KOPT-K1 (cell line): Measurements from ENCODE around the gene COL9A2.

ENCODE experiments used
- H3K27ac ChIP-seq: fragments of 200-600 bp; sonication (generic); 2 replicates; pipeline ENCODE4 v1.5.1; 2016; ENCODE audit warnings: antibody characterized with exemption, mild to moderate bottlenecking, low read depth, low read length; ENCODE audit not compliant: poor library complexity, severe bottlenecking
- H3K36me3 ChIP-seq: fragments of 200-600 bp; sonication (generic); 2 replicates; pipeline ENCODE4 v1.5.1; 2017; ENCODE audit warnings: antibody characterized with exemption, mild to moderate bottlenecking, low read length, moderate library complexity; ENCODE audit not compliant: insufficient read depth
- H3K9me3 ChIP-seq: fragments of 200-600 bp; sonication (generic); 2 replicates; pipeline ENCODE4 v1.5.1; 2017; ENCODE audit warnings: antibody characterized with exemption, low read length, mild to moderate bottlenecking; ENCODE audit not compliant: insufficient read depth, poor library complexity, severe bottlenecking

COL9A2 gene

DNA sequence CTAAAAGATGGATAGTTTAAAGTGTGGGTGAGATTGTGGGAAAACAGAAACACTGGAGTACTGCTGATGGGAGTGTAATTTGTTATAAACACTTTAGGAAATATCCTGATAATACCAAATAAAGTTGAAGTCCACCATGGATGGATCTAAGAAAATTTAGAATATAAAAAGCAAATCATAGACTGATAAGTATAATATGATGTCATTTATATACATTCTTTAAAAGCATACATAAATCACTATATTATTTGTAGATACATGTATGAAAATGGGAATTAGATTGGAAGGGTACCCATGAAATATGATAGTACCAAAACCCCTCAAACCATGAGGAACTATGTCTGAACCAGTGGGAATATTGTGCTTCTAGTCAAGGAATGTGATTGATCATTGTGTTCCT, 51.2 kb downstream of the COL9A2 start:
- Histone ChIP-seq H3K36me3 (peaks cover 95% of the 10 kb centered on the region), H3K27ac (no peak overlapping the region)

DNA sequence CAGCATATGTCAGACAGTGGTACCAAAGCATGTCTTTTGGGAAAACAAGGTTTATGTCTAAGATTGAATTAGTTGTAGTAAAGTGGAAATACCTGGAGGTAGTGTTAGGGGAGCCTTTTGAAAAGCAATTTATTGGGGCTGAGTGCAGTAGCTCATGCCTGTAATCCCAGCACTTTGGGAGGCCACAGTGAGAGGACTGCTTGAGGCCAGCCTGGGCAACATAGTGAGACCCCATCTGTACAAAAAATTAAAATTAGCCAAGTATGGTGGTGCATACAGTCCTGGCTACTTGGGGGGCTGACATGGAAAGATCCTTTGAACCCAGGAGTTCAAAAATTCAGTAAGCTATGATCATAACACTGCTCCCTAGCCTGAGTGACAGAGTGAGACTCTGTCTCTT, 51.8 kb downstream of the COL9A2 start:
- H3K36me3 ChIP-seq = peaks cover 95% of the 10 kb centered on the region
- H3K9me3 ChIP-seq = no peaks in the 10 kb centered on the region
- H3K27ac ChIP-seq = no peak overlapping the region

More for the DNA sequence above, 51.2 kb downstream of the COL9A2 start:
- H3K9me3 ChIP-seq = no peaks in the 10 kb centered on the region

GRCh38 chr1:40264354-40264781, 52.7 kb downstream of the COL9A2 start:
- peaks cover 93% of the 10 kb centered on the region for H3K36me3 ChIP-seq

GRCh38 chr1:40258445-40258769, 58.7 kb downstream of the COL9A2 start:
- Histone ChIP-seq H3K9me3 (no peaks in the 10 kb centered on the region), H3K27ac (peak overlapping the region; percentile 93), H3K36me3 (peaks cover 39% of the 10 kb centered on the region)

More at GRCh38 chr1:40264354-40264781, 52.7 kb downstream of the COL9A2 start:
- no peak overlapping the region for H3K27ac ChIP-seq
- H3K9me3 ChIP-seq = no peaks in the 10 kb centered on the region

- H3K27ac ChIP-seq = peak within 1 kb of the TSS; percentile 93
- H3K36me3 ChIP-seq = peaks cover 33% of the 10 kb centered on the region
- no peaks in the 10 kb centered on the region for H3K9me3 ChIP-seq
Observed at GRCh38 chr1:40257688-40258444, 59.2 kb downstream of the COL9A2 start, which contains the start of gene ZMPSTE24. Gene ZMPSTE24 (plus strand): TSS chr1:40258236. CDS start chr1:40258272, 36 bp downstream.

GRCh38 chr1:40257313-40257687, 59.8 kb downstream of the COL9A2 start:
- peak overlapping the region; percentile 93 for H3K27ac ChIP-seq
- no peaks in the 10 kb centered on the region for H3K9me3 ChIP-seq
- peaks cover 28% of the 10 kb centered on the region for H3K36me3 ChIP-seq

- H3K27ac ChIP-seq = peak overlapping the region; percentile 93
Observed at GRCh38 chr1:40256401-40257084, 60.5 kb downstream of the COL9A2 start.

GRCh38 chr1:40255231-40255630, 61.9 kb downstream of the COL9A2 start:
- Histone ChIP-seq H3K36me3 (peaks cover 7% of the 10 kb centered on the region), H3K9me3 (no peaks in the 10 kb centered on the region), H3K27ac (no peak overlapping the region)

More at GRCh38 chr1:40256401-40257084, 60.5 kb downstream of the COL9A2 start:
- Histone ChIP-seq H3K9me3 (no peaks in the 10 kb centered on the region), H3K36me3 (peaks cover 20% of the 10 kb centered on the region)

GRCh38 chr1:40252601-40253000, 64.5 kb downstream of the COL9A2 start:
- Histone ChIP-seq H3K27ac (no peak overlapping the region), H3K36me3 (no peaks in the 10 kb centered on the region), H3K9me3 (no peaks in the 10 kb centered on the region)

GRCh38 chr1:40251456-40251855, 65.6 kb downstream of the COL9A2 start:
- Histone ChIP-seq H3K27ac (no peak overlapping the region), H3K9me3 (no peaks in the 10 kb centered on the region), H3K36me3 (no peaks in the 10 kb centered on the region)
